HCT116 (cell line): ENCODE measurements around the gene PTCD3. TPM values are rescaled to one million over a fixed set of nuclear protein-coding genes. Genes with fewer than 3 reads are reported as not detected.

Experiments used
- ATAC-seq: fragments of 200-7000 bp; cut with Tn5 transposase; 2 replicates; pipeline ENCODE4 v1.9.1; 2020; ENCODE audit warnings: mild to moderate bottlenecking, moderate library complexity
- BruUV-seq: library from RNA; stranded (reverse); fragments of 400-500 nt; replicated peaks from 2 replicates; lab custom pipeline; 2021; lab: Mats Ljungman, UMichigan
- CTCF ChIA-PET: fragments of 300-600 bp; sonication (Branson Sonifier 250); formaldehyde crosslinking; loops from one replicate; lab custom pipeline; 2021; ENCODE audit warnings: antibody characterized with exemption; lab: Charles Lee
- POLR2A ChIA-PET: fragments of 300-600, 350-600 bp; sonication (Branson Sonifier 250); formaldehyde crosslinking; loops from one replicate; lab custom pipeline; 2021; ENCODE audit warnings: antibody characterized with exemption; lab: Charles Lee
- RAD21 ChIA-PET, 2 experiments: fragments of 300-600 bp; sonication (Branson Sonifier 250); formaldehyde crosslinking; loops; one replicate each; lab custom pipeline; 2023; ENCODE audit warnings: low total read pairs in 2 of 2; ENCODE audit not compliant: uncharacterized antibody in 2 of 2, unreplicated experiment in 2 of 2, low non-redundant PET in 1 of 2; lab: Charles Lee
- DNase-seq: peaks from one replicate; pipeline ENCODE4 v3.0.0-alpha.2; 2010; ENCODE audit warnings: low read depth, low spot score
- H2AFZ ChIP-seq: fragments of 200-600 bp; shearing (Covaris generic), sonication (generic); 2 replicates; pipeline ENCODE4 v1.6.1; 2017; ENCODE audit warnings: low read depth, mixed run types, mixed read lengths, antibody characterized with exemption, low read length; ENCODE audit not compliant: poor library complexity, severe bottlenecking
- H3K27ac ChIP-seq: 2 replicates; pipeline ENCODE4 v1.5.1; 2012; ENCODE audit warnings: low read depth, low read length
- H3K27me3 ChIP-seq: fragments of 200-600 bp; sonication (generic); 2 replicates; pipeline ENCODE4 v1.6.1; 2016; ENCODE audit warnings: mixed run types, low read length, mixed read lengths; ENCODE audit not compliant: insufficient read depth
- H3K36me3 ChIP-seq, 2 experiments: fragments of 200-500 bp in 1 of 2; fragments of 200-600 bp in 1 of 2; sonication (Bioruptor generic) in 1 of 2; sonication (generic) in 1 of 2; 2 replicates each; pipeline versions ENCODE4 v1.5.1 to v1.6.1; 2014 to 2016; ENCODE audit warnings: low read length in 2 of 2, inconsistent platforms in 1 of 2, mixed read lengths in 1 of 2, mixed run types in 1 of 2; ENCODE audit not compliant: insufficient read depth in 2 of 2, control insufficient read depth in 1 of 2
- H3K4me1 ChIP-seq, 2 experiments: fragments of 200-600 bp in 1 of 2; sonication (generic) in 1 of 2; 2 replicates each; pipeline versions ENCODE4 v1.5.1 to v1.6.1; 2012 to 2017; ENCODE audit warnings: low read length in 2 of 2, inconsistent platforms in 1 of 2, mild to moderate bottlenecking in 1 of 2, mixed read lengths in 1 of 2, mixed run types in 1 of 2, moderate library complexity in 1 of 2; ENCODE audit not compliant: insufficient read depth in 2 of 2, control insufficient read depth in 1 of 2
- H3K4me2 ChIP-seq: fragments of 200-600 bp; sonication (generic); 2 replicates; pipeline ENCODE4 v1.6.1; 2017; ENCODE audit warnings: mixed run types, low read length, mixed read lengths
- H3K4me3 ChIP-seq, 2 experiments: fragments of 200-600 bp in 1 of 2; sonication (generic) in 1 of 2; replicated peaks in 1 of 2; 2 replicates each; pipeline ENCODE4 v1.5.1; 2011 to 2016; ENCODE audit warnings: low read length in 2 of 2, control low read depth in 1 of 2, low read depth in 1 of 2, mild to moderate bottlenecking in 1 of 2, mixed read lengths in 1 of 2, mixed run types in 1 of 2
- H3K79me2 ChIP-seq: fragments of 200-600 bp; sonication (generic); 2 replicates; pipeline ENCODE4 v1.6.1; 2017; ENCODE audit warnings: mild to moderate bottlenecking, mixed run types, low read length, moderate library complexity, mixed read lengths; ENCODE audit not compliant: insufficient read depth
- H3K9ac ChIP-seq: fragments of 200-600 bp; sonication (generic); 2 replicates; pipeline ENCODE4 v1.6.1; 2016; ENCODE audit warnings: low read length, mixed read lengths
- H3K9me2 ChIP-seq: fragments of 200-600 bp; sonication (generic), shearing (Covaris generic); 2 replicates; pipeline ENCODE4 v1.6.1; 2017; ENCODE audit warnings: mixed run types, mild to moderate bottlenecking, moderate library complexity; ENCODE audit not compliant: insufficient read depth
- H3K9me3 ChIP-seq, 2 experiments: fragments of 200-500 bp in 1 of 2; fragments of 200-600 bp in 1 of 2; sonication (Bioruptor generic) in 1 of 2; sonication (generic) in 1 of 2; 2 replicates each; pipeline ENCODE4 v1.6.1; 2014 to 2017; ENCODE audit warnings: low read length in 2 of 2, mixed read lengths in 2 of 2, inconsistent platforms in 1 of 2, low read depth in 1 of 2, mild to moderate bottlenecking in 1 of 2, mixed run types in 1 of 2, moderate library complexity in 1 of 2; ENCODE audit not compliant: control insufficient read depth in 1 of 2, insufficient read depth in 1 of 2
- H4K20me1 ChIP-seq: fragments of 200-600 bp; sonication (generic), shearing (Covaris generic); 2 replicates; pipeline ENCODE4 v1.6.1; 2017; ENCODE audit warnings: mixed run types, mild to moderate bottlenecking, moderate library complexity; ENCODE audit not compliant: insufficient read depth
- ATF3 ChIP-seq: IDR thresholded peaks from 2 replicates; pipeline ENCODE4 v1.6.1; 2012
- CTCF ChIP-seq, 3 experiments: fragments of 200-600 bp in 1 of 3; sonication (generic) in 1 of 3; IDR thresholded peaks in 2 of 3; conservative IDR thresholded peaks in 1 of 3; 2 replicates each; pipeline ENCODE4 v1.5.1; 2012 to 2017; ENCODE audit warnings: low read depth in 2 of 3, low read length in 2 of 3, antibody characterized with exemption in 1 of 3, borderline replicate concordance in 1 of 3, control low read depth in 1 of 3, mild to moderate bottlenecking in 1 of 3, mixed read lengths in 1 of 3, mixed run types in 1 of 3, moderate library complexity in 1 of 3; ENCODE audit not compliant: insufficient read depth in 1 of 3
- EGR1 ChIP-seq: IDR thresholded peaks from 2 replicates; pipeline ENCODE4 v1.6.1; 2012; ENCODE audit warnings: low read depth
- ELF1 ChIP-seq: IDR thresholded peaks from 2 replicates; pipeline ENCODE4 v1.6.1; 2012; ENCODE audit warnings: low read depth, borderline replicate concordance
- EZH2phosphoT487 ChIP-seq: fragments of 200-600 bp; IDR thresholded peaks from 2 replicates; pipeline ENCODE4 v1.6.1; 2018; ENCODE audit warnings: antibody characterized with exemption, borderline replicate concordance
- FOSL1 ChIP-seq: IDR thresholded peaks from 2 replicates; pipeline ENCODE4 v1.6.1; 2012; ENCODE audit warnings: low read depth
- JUND ChIP-seq: IDR thresholded peaks from 2 replicates; pipeline ENCODE4 v1.6.1; 2012
- POLR2AphosphoS5 ChIP-seq: IDR thresholded peaks from 2 replicates; pipeline ENCODE4 v1.6.1; 2011; ENCODE audit warnings: mild to moderate bottlenecking, low read depth, low read length, moderate library complexity
- SIN3A ChIP-seq: IDR thresholded peaks from 2 replicates; pipeline ENCODE4 v1.6.1; 2012; ENCODE audit warnings: low read depth
- SP1 ChIP-seq: IDR thresholded peaks from 2 replicates; pipeline ENCODE4 v1.6.1; 2012; ENCODE audit warnings: low read depth
- SRF ChIP-seq: IDR thresholded peaks from 2 replicates; pipeline ENCODE4 v1.6.1; 2012; ENCODE audit warnings: low read depth
- TCF7L2 ChIP-seq: IDR thresholded peaks from 2 replicates; pipeline ENCODE4 v1.7.0; 2011; ENCODE audit warnings: borderline replicate concordance, inconsistent platforms; ENCODE audit not compliant: insufficient read depth, insufficient read length; ENCODE audit errors: extremely low read depth
- ZNF274 ChIP-seq: fragments of 200-500 bp; sonication (Bioruptor generic); IDR thresholded peaks from 2 replicates; pipeline ENCODE4 v1.6.1; 2014; ENCODE audit warnings: mild to moderate bottlenecking, low read depth, low read length, inconsistent platforms
- intact Hi-C: fragments of 100-400 bp; cut with micrococcal nuclease; formaldehyde crosslinking; loops from 2 replicates; pipeline ENCODE4 v1.10.0; 2022
- total RNA-seq: library from RNA; stranded (reverse); gene quantifications from one replicate; pipeline ENCODE4 v1.2.1, GENCODE V29; 2021; ENCODE audit not compliant: unreplicated experiment

Gene PTCD3
- total RNA-seq, 1 experiment from 2014 or later, result 154 TPM

GRCh38 chr2:86074811-86075210 is 31.2 kb upstream of the PTCD3 start:
- DNase-seq (no peak), ATAC-seq (no peak)
- no peak overlapping the region for H3K9ac ChIP-seq
- BruUV-seq, result no TSS peak
- H3K4me1 ChIP-seq, result no peaks in the 10 kb centered on the region
- no peaks in the 10 kb centered on the region for H3K9me2 ChIP-seq
- no peaks in the 10 kb centered on the region for H3K27me3 ChIP-seq
- intact Hi-C loops, result no loop called here
- no peak overlapping the region for H3K4me2 ChIP-seq
- H3K4me3 ChIP-seq, result no peak overlapping the region
- no peak overlapping the region for H2AFZ ChIP-seq
- H3K27ac ChIP-seq, result no peak overlapping the region
- H4K20me1 ChIP-seq, result no peaks in the 10 kb centered on the region
- RAD21 ChIA-PET, result no interaction called here
- H3K79me2 ChIP-seq, result 0 out of 2 replicates have a peak, but pooled peaks cover 6% of the 10 kb centered on the region
- CTCF ChIA-PET, result no interaction called here
- H3K36me3 ChIP-seq, result peaks cover 38 to 57% of the 10 kb centered on the region in 2 experiments
- no peaks in the 10 kb centered on the region for H3K9me3 ChIP-seq
- POLR2A ChIA-PET, result no interaction called here
- TF ChIP-seq SIN3A (no peak), ZNF274 (no peak), ELF1 (no peak), EGR1 (no peak), POLR2AphosphoS5 (no peak), FOSL1 (no peak), CTCF (IDR thresholded peaks at IDR 0.05 in 2 of 3, conservative IDR thresholded peaks at IDR 0.05 in 1 of 3; ENCODE audit: borderline replicate concordance in 1 of 3, insufficient read depth in 1 of 3, low read depth in 2 of 3, low read length in 2 of 3) (no peak)

GRCh38 chr2:86075886-86076285 is 30.1 kb upstream of the PTCD3 start:
- no peak overlapping the region for H3K27ac ChIP-seq
- no peak for TF ChIP-seq ATF3
- no peak for TF ChIP-seq EZH2phosphoT487
- no peak for TF ChIP-seq CTCF (IDR thresholded peaks at IDR 0.05 in 2 of 3, conservative IDR thresholded peaks at IDR 0.05 in 1 of 3; ENCODE audit: borderline replicate concordance in 1 of 3, insufficient read depth in 1 of 3, low read depth in 2 of 3, low read length in 2 of 3)
- no peak for TF ChIP-seq SIN3A
- no peak for TF ChIP-seq SRF
- TF ChIP-seq TCF7L2, result no peak
- TF ChIP-seq JUND, result no peak
- TF ChIP-seq FOSL1, result no peak
- TF ChIP-seq SP1, result no peak
- no TSS peak for BruUV-seq
- H3K9me3 ChIP-seq, result no peaks in the 10 kb centered on the region
- H4K20me1 ChIP-seq, result no peaks in the 10 kb centered on the region
- no peak overlapping the region for H3K4me3 ChIP-seq
- no peak overlapping the region for H3K4me2 ChIP-seq
- no peak overlapping the region for H2AFZ ChIP-seq
- peaks cover 38 to 59% of the 10 kb centered on the region in 2 experiments for H3K36me3 ChIP-seq
- POLR2A ChIA-PET, result no interaction called here
- H3K27me3 ChIP-seq, result no peaks in the 10 kb centered on the region
- 0 out of 2 replicates have a peak, but pooled peaks cover 6% of the 10 kb centered on the region for H3K79me2 ChIP-seq
- no peaks in the 10 kb centered on the region for H3K4me1 ChIP-seq
- ATAC-seq, result no peak
- CTCF ChIA-PET, result interaction anchor here (1.2 to 1.4 kb wide), 2 partner anchors 187 to 249 kb away, joined by 3 to 5 read pairs; no protein-coding TSS in a partner anchor
- H3K9me2 ChIP-seq, result no peaks in the 10 kb centered on the region
- no peak for DNase-seq
- intact Hi-C loops, result no loop called here
- RAD21 ChIA-PET, result no interaction called here
- H3K9ac ChIP-seq, result no peak overlapping the region
